Mesenchymal stem cell (in vitro differentiated cells and primary cell): ENCODE results near the gene BCO2.

ENCODE experiments used
- DNase-seq: peaks from one replicate; pipeline ENCODE4 v3.0.0-alpha.2; 2013
- H2AFZ ChIP-seq: one replicate; pipeline ENCODE4 v1.6.1; 2013; ENCODE audit warnings: low read depth, mild to moderate bottlenecking, control low read depth, inconsistent platforms, low read length, moderate library complexity
- H2AK5ac ChIP-seq: 2 replicates; pipeline ENCODE4 v1.6.1; 2013; ENCODE audit warnings: low read length, moderate library complexity, mild to moderate bottlenecking, inconsistent platforms; ENCODE audit not compliant: severe bottlenecking
- H2BK120ac ChIP-seq: one replicate; pipeline ENCODE4 v1.6.1; 2013; ENCODE audit warnings: low read depth, mild to moderate bottlenecking, inconsistent platforms, low read length, moderate library complexity
- H2BK12ac ChIP-seq, 2 experiments: one replicate each; pipeline ENCODE4 v1.6.1; 2013; ENCODE audit warnings: inconsistent platforms in 2 of 2, low read length in 2 of 2, mild to moderate bottlenecking in 2 of 2, moderate library complexity in 2 of 2, control low read depth in 1 of 2
- H2BK15ac ChIP-seq: one replicate; pipeline ENCODE4 v1.6.1; 2013; ENCODE audit warnings: mild to moderate bottlenecking, low read depth, inconsistent platforms; ENCODE audit not compliant: poor library complexity, severe bottlenecking
- H2BK5ac ChIP-seq: 2 replicates; pipeline ENCODE4 v1.6.1; 2013; ENCODE audit warnings: low read depth, mild to moderate bottlenecking, low read length, control low read depth, inconsistent platforms; ENCODE audit not compliant: poor library complexity, severe bottlenecking
- H3K14ac ChIP-seq, 2 experiments: one replicate each; pipeline ENCODE4 v1.6.1; 2013; ENCODE audit warnings: inconsistent platforms in 2 of 2, low read length in 2 of 2, control low read depth in 1 of 2, mild to moderate bottlenecking in 1 of 2, moderate library complexity in 1 of 2
- H3K18ac ChIP-seq, 2 experiments: one replicate each; pipeline ENCODE4 v1.6.1; 2013; ENCODE audit warnings: inconsistent platforms in 2 of 2, low read length in 2 of 2, control low read depth in 1 of 2, low read depth in 1 of 2, mild to moderate bottlenecking in 1 of 2
- H3K23ac ChIP-seq, 2 experiments: one replicate each; pipeline ENCODE4 v1.6.1; 2013; ENCODE audit warnings: inconsistent platforms in 2 of 2, low read length in 2 of 2, mild to moderate bottlenecking in 2 of 2, moderate library complexity in 2 of 2, control low read depth in 1 of 2
- H3K27ac ChIP-seq: 2 replicates; pipeline ENCODE4 v1.5.1; 2013; ENCODE audit warnings: mild to moderate bottlenecking, moderate library complexity, low read length, control low read depth, inconsistent platforms; ENCODE audit not compliant: poor library complexity, severe bottlenecking
- H3K27me3 ChIP-seq, 2 experiments: 2 replicates each; pipeline versions ENCODE4 v1.6.1 to v1.7.0; 2013; ENCODE audit warnings: low read length in 2 of 2, mild to moderate bottlenecking in 2 of 2, moderate library complexity in 2 of 2, control low read depth in 1 of 2, inconsistent platforms in 1 of 2; ENCODE audit not compliant: control insufficient read depth in 1 of 2, insufficient read depth in 1 of 2
- H3K36me3 ChIP-seq, 2 experiments: 2 replicates each; pipeline versions ENCODE4 v1.6.1 to v1.7.0; 2013; ENCODE audit warnings: low read length in 2 of 2, control low read depth in 1 of 2, inconsistent platforms in 1 of 2, low read depth in 1 of 2, mild to moderate bottlenecking in 1 of 2; ENCODE audit not compliant: insufficient read depth in 2 of 2, control insufficient read depth in 1 of 2
- H3K4ac ChIP-seq, 2 experiments: one replicate each; pipeline ENCODE4 v1.6.1; 2013; ENCODE audit warnings: inconsistent platforms in 2 of 2, low read length in 2 of 2, mild to moderate bottlenecking in 2 of 2, moderate library complexity in 2 of 2, control low read depth in 1 of 2, low read depth in 1 of 2
- H3K4me1 ChIP-seq: 2 replicates; pipeline ENCODE4 v1.6.1; 2013; ENCODE audit warnings: low read depth, low read length, control low read depth; ENCODE audit not compliant: control insufficient read depth, insufficient read depth
- H3K4me2 ChIP-seq: 2 replicates; pipeline ENCODE4 v1.6.1; 2013; ENCODE audit warnings: low read length, mild to moderate bottlenecking, inconsistent platforms; ENCODE audit not compliant: poor library complexity, severe bottlenecking
- H3K4me3 ChIP-seq, 2 experiments: 2 replicates each; pipeline versions ENCODE4 v1.5.1 to v1.7.0; 2013; ENCODE audit warnings: low read length in 2 of 2, mild to moderate bottlenecking in 2 of 2, control low read depth in 1 of 2, low read depth in 1 of 2; ENCODE audit not compliant: insufficient read depth in 1 of 2
- H3K79me1 ChIP-seq: replicated peaks from 2 replicates; pipeline ENCODE4 v1.6.1; 2013; ENCODE audit warnings: mild to moderate bottlenecking, control low read depth, low read length, inconsistent platforms; ENCODE audit not compliant: poor library complexity, severe bottlenecking
- H3K9ac ChIP-seq: 2 replicates; pipeline ENCODE4 v1.7.0; 2013; ENCODE audit warnings: mild to moderate bottlenecking, low read length, moderate library complexity
- H3K9me3 ChIP-seq: 2 replicates; pipeline ENCODE4 v1.7.0; 2013; ENCODE audit warnings: mild to moderate bottlenecking, low read length; ENCODE audit not compliant: control insufficient read depth
- H4K8ac ChIP-seq: one replicate; pipeline ENCODE4 v1.6.1; 2013; ENCODE audit warnings: inconsistent platforms, mild to moderate bottlenecking, low read length, moderate library complexity
- H4K91ac ChIP-seq: one replicate; pipeline ENCODE4 v1.6.1; 2013; ENCODE audit warnings: mild to moderate bottlenecking, low read length, inconsistent platforms
- WGBS: methylation state at CpG from one replicate; pipeline ENCODE4 v1.1.7; 2013; ENCODE audit warnings: mixed read lengths; 5-methylcytosine and 5-hydroxymethylcytosine counted together

The BCO2 gene

DNA sequence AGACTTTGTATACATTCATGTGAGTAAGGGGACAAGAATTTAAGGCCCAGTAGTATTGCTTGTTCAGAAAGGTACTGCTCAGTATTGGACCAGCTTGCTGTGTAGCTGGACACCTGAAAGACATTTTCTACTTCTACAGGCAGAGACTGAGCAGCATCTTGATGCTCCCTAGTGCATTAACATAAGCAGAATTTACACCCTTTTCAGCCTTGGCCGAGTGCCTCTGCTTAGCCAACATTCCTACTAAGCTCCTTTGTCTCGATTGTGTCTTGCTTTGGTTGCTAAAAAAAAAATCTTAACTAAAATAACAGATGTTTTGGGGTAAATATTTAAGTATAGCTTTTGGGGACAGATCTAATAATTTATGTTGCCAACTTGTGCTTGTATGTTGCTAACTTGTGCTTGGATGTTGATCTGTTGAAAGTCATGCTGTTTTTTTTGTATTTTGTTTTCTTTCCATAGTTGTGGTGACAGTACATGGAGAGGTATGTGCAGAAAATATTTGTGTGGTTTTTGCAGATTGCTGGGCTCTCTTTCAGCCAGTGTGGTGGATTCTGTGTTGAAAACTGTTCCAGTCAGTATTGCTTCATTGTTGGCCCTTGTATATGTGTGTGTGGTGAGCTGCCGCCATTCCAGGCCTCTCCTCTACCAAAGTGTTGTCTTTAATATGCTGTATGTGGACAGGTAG is 54.6 kb downstream of the BCO2 start:
- Histone ChIP-seq H3K14ac (no peak overlapping the region), H3K9me3 (no peaks in the 10 kb centered on the region), H2AK5ac (no peak overlapping the region), H3K4me1 (peaks cover 6% of the 10 kb centered on the region), H2BK120ac (no peak overlapping the region), H2BK12ac (no peak overlapping the region), H3K79me1 (peaks cover 13% of the 10 kb centered on the region), H3K18ac (no peak overlapping the region), H4K8ac (no peak overlapping the region), H3K4me3 (no peak overlapping the region), H4K91ac (no peak overlapping the region), H3K36me3 (peaks cover 0 to 62% of the 10 kb centered on the region in 2 experiments), H2BK15ac (no peak overlapping the region), H2AFZ (no peak overlapping the region), H3K4ac (no peak overlapping the region), H3K27me3 (no peaks in the 10 kb centered on the region), H3K23ac (no peak overlapping the region), H3K4me2 (no peak overlapping the region), H3K9ac (no peak overlapping the region), H3K27ac (peak overlapping the region; percentile 50), H2BK5ac (no peak overlapping the region)
- WGBS, result 80% methylated on average over 1 of the region's 3 CpGs
- DNase-seq, result peak; percentile 90

DNA sequence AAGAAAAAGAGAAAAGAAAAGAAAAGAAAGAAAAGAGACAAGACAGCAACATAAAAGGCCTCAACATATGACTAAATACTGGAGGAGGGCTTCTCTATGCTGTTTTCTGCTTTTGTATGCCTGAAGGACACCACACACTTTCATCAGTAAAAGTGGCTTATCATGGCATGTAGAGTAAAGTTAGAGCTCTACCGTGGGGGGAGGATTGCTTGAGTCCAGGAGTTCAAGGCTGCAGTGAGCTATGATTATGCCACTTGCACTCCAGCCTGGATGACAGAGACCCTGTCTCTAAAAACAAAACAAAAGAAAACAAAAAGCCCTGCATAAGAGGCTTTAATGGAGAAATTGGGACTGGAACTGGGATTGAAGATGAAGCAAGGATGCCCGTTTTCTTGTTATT is 56.6 kb downstream of the BCO2 start:
- Histone ChIP-seq H2BK12ac (no peak overlapping the region), H3K4me3 (no peak overlapping the region), H3K9me3 (no peaks in the 10 kb centered on the region), H3K14ac (no peak overlapping the region), H3K18ac (no peak overlapping the region), H3K4me1 (peaks cover 3% of the 10 kb centered on the region), H3K27me3 (no peaks in the 10 kb centered on the region), H2AK5ac (no peak overlapping the region), H3K9ac (no peak overlapping the region), H4K91ac (no peak overlapping the region), H3K79me1 (peaks cover 13% of the 10 kb centered on the region), H3K27ac (no peak overlapping the region), H4K8ac (no peak overlapping the region), H3K23ac (no peak overlapping the region), H2AFZ (no peak overlapping the region), H2BK15ac (no peak overlapping the region), H3K4me2 (no peak overlapping the region), H3K36me3 (peaks cover 9 to 82% of the 10 kb centered on the region in 2 experiments), H3K4ac (no peak overlapping the region), H2BK120ac (no peak overlapping the region), H2BK5ac (no peak overlapping the region)
- WGBS, result 90% methylated on average over 2 of the region's 2 CpGs
- DNase-seq, result no peak

DNA sequence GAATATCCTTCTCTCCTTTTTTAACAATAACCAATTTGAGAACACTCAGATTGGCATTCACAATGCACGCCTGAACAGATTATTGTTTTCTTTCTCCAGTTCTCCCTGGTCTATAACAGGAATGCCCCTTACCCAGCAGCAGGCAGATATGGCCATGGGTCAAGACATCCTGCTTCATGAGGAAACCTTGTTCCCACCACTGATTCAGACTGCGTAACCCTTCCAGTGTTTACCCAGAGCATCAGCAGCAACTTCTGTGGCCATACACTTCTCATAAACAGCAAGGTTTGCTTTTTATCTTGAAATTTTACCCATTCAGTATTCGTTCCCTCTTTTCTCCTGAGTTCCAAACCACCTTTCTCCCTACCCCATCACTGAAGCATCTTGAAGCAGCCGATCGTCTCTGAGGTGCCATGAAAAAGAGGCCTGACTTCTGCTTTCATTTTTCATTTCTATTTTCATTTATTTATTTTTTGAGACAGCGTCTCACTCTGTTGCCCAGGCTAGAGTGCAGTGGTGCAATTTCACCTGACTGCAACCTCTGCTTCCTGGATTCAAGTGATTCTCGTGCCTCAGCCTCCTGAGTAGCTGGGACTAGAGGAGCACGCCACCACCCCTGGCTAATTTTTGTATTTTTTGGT is 60.6 kb downstream of the BCO2 start:
- no peak overlapping the region for H3K23ac ChIP-seq
- H3K4me1 ChIP-seq, result no peaks in the 10 kb centered on the region
- no peak overlapping the region for H2AFZ ChIP-seq
- H3K9ac ChIP-seq, result no peak overlapping the region
- no peak overlapping the region for H4K8ac ChIP-seq
- H2BK120ac ChIP-seq, result no peak overlapping the region
- H3K79me1 ChIP-seq, result peaks cover 9% of the 10 kb centered on the region
- H3K4me2 ChIP-seq, result no peak overlapping the region
- no peak overlapping the region for H3K14ac ChIP-seq
- no peaks in the 10 kb centered on the region for H3K27me3 ChIP-seq
- no peak overlapping the region for H3K27ac ChIP-seq
- no peaks in the 10 kb centered on the region for H3K9me3 ChIP-seq
- no peak overlapping the region for H2BK15ac ChIP-seq
- no peak overlapping the region for H2BK12ac ChIP-seq
- no peak overlapping the region for H4K91ac ChIP-seq
- WGBS, result 98% methylated on average over 8 of the region's 8 CpGs
- H3K36me3 ChIP-seq, result peaks cover 26 to 85% of the 10 kb centered on the region in 2 experiments
- H3K4ac ChIP-seq, result no peak overlapping the region
- no peak for DNase-seq
- no peak overlapping the region for H2BK5ac ChIP-seq
- H3K18ac ChIP-seq, result no peak overlapping the region
- H3K4me3 ChIP-seq, result no peak overlapping the region
- H2AK5ac ChIP-seq, result no peak overlapping the region

DNA sequence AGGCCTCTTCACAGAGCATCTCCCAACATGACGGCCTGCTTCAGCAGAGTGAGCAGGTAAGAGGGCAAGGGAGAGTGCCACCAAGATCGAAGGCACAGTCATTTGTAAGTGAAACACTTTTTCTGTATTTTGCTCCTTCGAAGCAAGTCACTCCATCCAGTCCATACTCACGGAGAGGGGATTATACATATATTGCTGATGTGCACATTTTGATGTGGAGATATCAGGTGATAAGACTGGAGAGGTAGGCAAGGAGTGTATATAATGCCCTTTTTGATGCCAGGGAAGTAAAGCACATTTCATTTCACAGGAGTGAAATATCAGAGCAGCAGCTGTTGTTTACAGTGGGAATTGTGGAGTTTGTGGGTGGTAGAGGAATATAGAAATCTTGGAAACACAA is 62.1 kb downstream of the BCO2 start:
- WGBS, result 98% methylated on average over 4 of the region's 4 CpGs
- H3K4me3 ChIP-seq, result no peak overlapping the region

More for the DNA sequence above, 62.1 kb downstream of the BCO2 start:
- Histone ChIP-seq H2AFZ (no peak overlapping the region), H3K14ac (no peak overlapping the region), H3K23ac (no peak overlapping the region), H4K91ac (no peak overlapping the region), H3K79me1 (peaks cover 3% of the 10 kb centered on the region), H3K27ac (no peak overlapping the region), H3K4ac (no peak overlapping the region), H3K9me3 (no peaks in the 10 kb centered on the region), H4K8ac (no peak overlapping the region), H3K4me2 (no peak overlapping the region), H3K27me3 (no peaks in the 10 kb centered on the region), H2BK5ac (no peak overlapping the region), H2BK15ac (no peak overlapping the region), H3K4me1 (no peaks in the 10 kb centered on the region), H2BK12ac (no peak overlapping the region), H3K36me3 (peaks cover 26 to 83% of the 10 kb centered on the region in 2 experiments), H2AK5ac (no peak overlapping the region), H3K9ac (no peak overlapping the region), H3K18ac (no peak overlapping the region), H2BK120ac (no peak overlapping the region)
- no peak for DNase-seq
